ENCODE results near the gene RPL37.

Gene RPL37

DNA sequence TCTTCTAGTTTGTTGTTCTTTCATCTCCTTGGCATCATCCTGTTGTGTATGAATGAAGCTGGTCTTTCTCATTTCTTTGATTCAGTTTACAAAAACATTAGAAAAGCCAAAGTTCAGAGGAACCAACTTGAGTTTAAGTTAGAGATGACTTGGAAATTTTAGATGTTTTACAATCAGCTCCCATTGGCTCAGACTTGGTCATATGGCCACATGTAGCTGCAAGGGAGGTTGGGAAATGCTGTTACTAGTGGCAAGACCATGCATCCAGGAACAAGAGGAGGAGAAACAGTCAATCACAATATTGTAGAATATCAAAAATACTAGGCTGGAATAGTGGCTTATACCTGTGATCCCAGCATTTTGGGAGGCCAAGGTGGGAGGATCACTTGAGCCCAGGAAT is 25.7 kb upstream of the RPL37 start:
- in situ Hi-C loops (cut with HindIII; ENCODE audit: low pct_unique_long_range_greater_than_20kb, low sequenced_read_pairs): no loop called here
- no peak for DNase-seq (ENCODE audit: low read depth in 1 of 2, low spot score in 1 of 2)
- no peak for TF ChIP-seq JUND (IDR thresholded peaks at IDR 0.05; ENCODE audit: low read depth)

DNA sequence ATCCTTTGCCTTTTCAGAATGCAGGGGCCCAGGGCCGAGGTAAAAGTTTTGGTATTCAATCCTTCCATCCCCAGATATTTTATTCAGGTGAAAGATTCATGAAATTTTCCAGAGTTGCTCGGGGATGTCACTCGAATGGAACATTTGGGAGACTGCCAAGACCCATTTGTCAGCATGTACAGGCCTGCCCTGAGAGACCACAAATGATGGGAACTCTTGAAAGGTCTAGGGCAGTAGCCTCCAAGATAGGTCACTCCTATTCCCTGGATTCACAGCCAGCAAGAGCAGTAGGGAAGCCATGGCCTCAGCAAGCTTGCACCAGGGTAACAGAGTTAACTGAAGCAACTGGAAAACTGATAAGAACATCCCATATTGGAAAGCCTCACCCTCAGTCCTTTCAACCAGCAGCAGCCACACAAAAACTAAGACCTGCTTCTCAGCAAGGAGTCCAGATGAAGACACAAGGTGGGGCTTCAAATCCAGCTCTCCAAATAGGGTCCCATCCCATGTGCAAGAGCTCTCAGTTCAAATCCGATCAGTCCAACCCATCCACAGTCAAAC is 18.7 kb upstream of the RPL37 start:
- no peak for TF ChIP-seq JUND (IDR thresholded peaks at IDR 0.05; ENCODE audit: low read depth)
- DNase-seq (ENCODE audit: low read depth in 1 of 2, low spot score in 1 of 2): no peak
- in situ Hi-C loops (cut with HindIII; ENCODE audit: low pct_unique_long_range_greater_than_20kb, low sequenced_read_pairs): no loop called here

DNA sequence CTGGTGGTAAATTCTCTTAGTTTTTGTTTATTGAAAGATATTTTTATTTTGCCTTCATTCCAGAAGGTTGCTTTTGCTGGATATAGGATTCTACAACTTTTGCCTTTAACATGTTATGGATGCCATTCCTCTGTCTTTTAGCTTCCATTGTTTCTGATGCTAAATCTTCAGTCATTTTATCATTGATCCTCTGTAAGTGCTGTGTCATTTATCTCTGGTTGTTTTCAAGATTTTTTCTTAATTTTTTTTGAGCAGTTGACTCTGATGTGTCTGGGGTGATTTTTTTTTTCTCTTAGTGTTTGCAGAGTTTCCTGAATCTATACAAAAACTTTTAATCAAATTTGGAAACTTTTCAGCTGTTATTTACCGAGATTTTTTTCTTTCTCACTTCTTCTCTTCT is 12.5 kb upstream of the RPL37 start:
- no peak for TF ChIP-seq JUND (IDR thresholded peaks at IDR 0.05; ENCODE audit: low read depth)
- in situ Hi-C loops (cut with HindIII; ENCODE audit: low pct_unique_long_range_greater_than_20kb, low sequenced_read_pairs): no loop called here
- DNase-seq (ENCODE audit: low read depth in 1 of 2, low spot score in 1 of 2): no peak

DNA sequence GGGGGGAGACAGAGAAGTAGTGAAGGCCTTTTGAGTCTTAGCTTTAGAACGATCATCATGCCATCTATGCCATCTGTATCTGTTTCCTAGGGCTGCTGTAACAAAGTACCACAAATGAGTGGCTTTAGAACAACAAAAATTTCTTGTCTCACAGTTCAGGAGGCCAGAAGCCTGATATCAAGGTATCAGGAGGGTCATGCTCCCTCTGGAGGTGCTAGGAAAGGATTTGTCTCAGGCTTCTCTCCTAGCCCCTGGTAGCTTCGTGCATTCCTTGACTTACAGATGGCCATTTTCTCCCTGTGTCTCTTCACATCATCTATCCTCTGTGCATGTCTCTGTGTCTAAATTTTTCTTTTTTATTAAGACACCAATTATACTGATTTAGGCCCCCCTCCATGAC is 11.3 kb upstream of the RPL37 start:
- in situ Hi-C loops (cut with HindIII; ENCODE audit: low pct_unique_long_range_greater_than_20kb, low sequenced_read_pairs): no loop called here
- no peak for DNase-seq (ENCODE audit: low read depth in 1 of 2, low spot score in 1 of 2)
- TF ChIP-seq JUND (IDR thresholded peaks at IDR 0.05; ENCODE audit: low read depth): no peak

DNA sequence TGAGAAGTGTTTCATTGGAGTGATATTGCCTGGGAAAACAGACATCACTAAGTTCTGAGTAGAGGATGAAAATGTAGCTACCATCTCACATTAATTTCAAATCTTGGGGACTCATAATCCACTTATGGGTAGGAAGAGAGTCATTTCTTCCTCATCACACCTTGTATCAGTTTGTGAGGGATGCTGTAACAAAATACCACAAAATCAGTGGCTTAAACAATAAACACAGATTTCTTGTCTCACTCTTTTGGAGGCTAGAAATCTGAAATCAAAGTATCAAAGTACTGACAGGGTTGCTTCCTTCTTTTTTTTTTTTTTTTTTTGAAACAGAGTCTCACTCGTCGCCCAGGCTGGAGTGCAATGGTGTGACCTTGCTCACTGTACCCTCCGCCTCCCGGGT is 9.5 kb upstream of the RPL37 start:
- no peak for TF ChIP-seq JUND (IDR thresholded peaks at IDR 0.05; ENCODE audit: low read depth)
- in situ Hi-C loops (cut with HindIII; ENCODE audit: low pct_unique_long_range_greater_than_20kb, low sequenced_read_pairs): no loop called here
- no peak for DNase-seq (ENCODE audit: low read depth in 1 of 2, low spot score in 1 of 2)

DNA sequence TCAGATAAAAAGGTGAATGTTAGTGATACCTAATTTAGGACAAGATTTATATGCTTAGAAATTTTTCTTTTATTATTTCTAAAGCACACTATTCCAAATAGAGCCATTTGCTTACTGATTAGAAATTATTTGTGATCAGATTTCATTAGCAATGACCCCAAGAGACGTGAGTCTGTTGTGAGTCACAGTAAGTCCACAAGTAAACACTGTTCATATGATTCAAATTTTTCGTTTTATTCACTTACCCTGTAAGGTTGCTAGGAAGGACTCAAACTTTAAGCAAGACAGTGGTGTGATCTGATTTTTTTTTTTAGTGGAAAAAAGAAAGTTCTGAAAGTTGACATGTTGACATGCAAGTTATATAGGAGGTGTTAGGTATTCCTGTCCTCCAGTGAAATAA is 7.3 kb upstream of the RPL37 start:
- TF ChIP-seq JUND (IDR thresholded peaks at IDR 0.05; ENCODE audit: low read depth): no peak
- in situ Hi-C loops (cut with HindIII; ENCODE audit: low pct_unique_long_range_greater_than_20kb, low sequenced_read_pairs): no loop called here
- no peak for DNase-seq (ENCODE audit: low read depth in 1 of 2, low spot score in 1 of 2)

DNA sequence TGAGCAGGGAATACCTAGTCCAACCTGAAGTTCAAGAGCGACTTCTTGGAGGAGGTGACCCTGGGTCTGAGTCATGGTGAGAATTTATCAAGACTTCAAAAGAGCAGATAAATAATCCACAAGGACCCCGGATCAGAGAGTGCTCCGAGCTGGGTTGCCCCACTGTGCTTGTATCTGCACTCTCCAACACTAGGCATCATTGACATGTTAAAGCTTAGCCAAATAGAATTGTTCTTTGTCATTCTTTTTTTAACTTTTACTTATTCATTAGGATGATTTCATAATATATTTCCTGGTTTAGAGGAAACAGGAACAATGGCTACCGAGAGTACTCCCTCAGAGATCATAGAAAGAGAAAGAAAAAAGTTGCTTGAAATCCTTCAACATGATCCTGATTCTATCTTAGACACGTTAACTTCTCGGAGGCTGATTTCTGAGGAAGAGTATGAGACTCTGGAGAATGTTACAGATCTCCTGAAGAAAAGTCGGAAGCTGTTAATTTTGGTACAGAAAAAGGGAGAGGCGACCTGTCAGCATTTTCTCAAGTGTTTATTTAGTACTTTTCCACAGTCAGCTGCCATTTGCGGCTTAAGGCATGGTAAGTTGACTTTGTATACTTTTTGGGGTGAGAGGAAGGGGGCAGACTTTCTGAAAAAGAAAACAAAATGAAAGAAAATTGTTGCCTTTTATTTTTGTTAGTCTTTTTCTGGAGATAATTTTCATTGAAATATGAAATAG is 6.2 kb upstream of the RPL37 start, which contains the start of gene CARD6:
Gene CARD6, plus strand, starts transcription at position 300 of the 738 bp plus-strand sequence. Its CDS starts 16 bp downstream, at position 316.
- DNase-seq (ENCODE audit: low read depth in 1 of 2, low spot score in 1 of 2): no peak
- in situ Hi-C loops (cut with HindIII; ENCODE audit: low pct_unique_long_range_greater_than_20kb, low sequenced_read_pairs): no loop called here
- no peak for TF ChIP-seq JUND (IDR thresholded peaks at IDR 0.05; ENCODE audit: low read depth)

DNA sequence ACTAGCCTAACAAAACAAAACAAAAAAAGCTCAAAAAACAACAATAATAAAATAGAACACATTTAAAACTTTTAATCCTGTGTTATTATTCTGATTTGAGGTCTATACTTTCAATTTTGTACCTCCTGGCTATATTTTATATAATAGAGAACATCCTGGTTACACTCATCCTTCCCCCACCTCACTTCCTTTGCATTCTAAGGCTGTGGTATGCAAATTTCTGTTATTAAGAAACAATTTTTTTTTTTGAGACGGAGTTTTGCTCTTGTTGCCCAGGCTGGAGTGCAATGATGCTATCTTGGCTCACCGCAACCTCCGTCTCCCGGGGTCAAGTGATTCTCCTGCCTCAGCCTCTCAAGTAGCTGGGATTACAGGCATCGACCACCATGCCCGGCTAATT is 3.1 kb upstream of the RPL37 start:
- DNase-seq (ENCODE audit: low read depth in 1 of 2, low spot score in 1 of 2): no peak
- in situ Hi-C loops (cut with HindIII; ENCODE audit: low pct_unique_long_range_greater_than_20kb, low sequenced_read_pairs): no loop called here
- TF ChIP-seq JUND (IDR thresholded peaks at IDR 0.05; ENCODE audit: low read depth): no peak

DNA sequence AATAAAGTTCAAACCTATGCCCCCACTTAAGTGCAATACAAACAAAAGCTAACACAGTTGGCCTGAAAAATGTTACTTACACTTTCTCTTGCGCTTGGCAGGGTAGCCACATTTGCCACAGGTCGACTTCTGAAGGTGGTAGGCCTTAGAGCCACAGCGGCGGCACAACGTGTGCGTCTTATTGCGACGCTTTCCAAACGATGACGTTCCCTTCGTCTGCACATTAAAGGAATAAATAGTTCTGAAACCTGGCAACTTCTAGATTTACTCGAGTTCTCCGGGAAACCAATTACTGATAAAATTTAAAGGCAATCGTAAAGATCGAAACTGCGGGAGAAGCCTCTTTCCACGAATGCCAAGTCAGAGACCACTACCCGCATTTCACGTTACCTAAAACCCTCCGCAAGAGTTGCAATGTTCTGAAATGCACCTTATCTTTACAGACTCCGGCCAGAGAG is 602 bp downstream of the RPL37 start:
- no peak for TF ChIP-seq JUND (IDR thresholded peaks at IDR 0.05; ENCODE audit: low read depth)
- no peak for DNase-seq (ENCODE audit: low read depth in 1 of 2, low spot score in 1 of 2)
- in situ Hi-C loops (cut with HindIII; ENCODE audit: low pct_unique_long_range_greater_than_20kb, low sequenced_read_pairs): no loop called here

DNA sequence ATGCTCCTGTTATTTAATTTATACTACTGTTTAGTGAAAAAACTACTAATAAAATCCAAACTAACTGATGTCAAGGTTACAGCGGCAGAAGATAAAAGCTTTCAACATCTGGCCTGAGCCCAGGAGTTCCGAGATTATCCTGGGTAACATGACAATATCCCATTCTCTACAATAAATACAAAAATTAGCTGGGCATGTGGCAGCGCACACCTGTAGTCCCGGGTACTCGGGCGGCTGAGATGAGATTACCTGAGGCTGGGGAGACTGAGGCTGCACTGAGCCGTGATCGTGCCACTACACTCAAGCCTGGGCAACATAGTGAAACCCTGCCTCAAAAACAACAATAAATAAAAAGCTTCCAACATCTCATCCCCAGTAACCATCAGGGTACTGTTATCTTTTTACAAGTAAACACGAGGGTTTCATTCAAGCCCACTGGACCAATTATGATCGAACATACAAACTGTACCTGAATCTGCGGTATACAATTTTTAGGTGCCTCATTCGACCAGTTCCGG is 1.3 kb downstream of the RPL37 start:
- in situ Hi-C loops (cut with HindIII; ENCODE audit: low pct_unique_long_range_greater_than_20kb, low sequenced_read_pairs): no loop called here
- TF ChIP-seq JUND (IDR thresholded peaks at IDR 0.05; ENCODE audit: low read depth): no peak
- DNase-seq (ENCODE audit: low read depth in 1 of 2, low spot score in 1 of 2): no peak

DNA sequence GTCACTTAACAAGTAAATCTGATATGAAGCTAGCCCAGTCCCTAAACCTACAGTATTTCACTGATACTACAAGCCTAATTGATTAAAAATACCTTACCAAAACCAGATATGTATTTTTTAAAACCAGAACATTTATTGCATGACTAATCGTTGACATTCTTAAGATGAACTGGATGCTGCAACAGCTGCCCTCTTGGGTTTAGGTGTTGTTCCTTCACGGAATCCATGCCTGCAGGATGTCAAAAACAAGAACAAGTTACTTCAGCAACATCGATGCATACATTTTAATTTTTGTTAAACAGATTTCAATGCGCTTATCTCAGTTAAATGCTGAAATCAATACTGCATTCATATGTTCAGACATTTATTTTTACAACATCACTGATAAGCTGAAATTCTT is 2.7 kb downstream of the RPL37 start:
- no peak for DNase-seq (ENCODE audit: low read depth in 1 of 2, low spot score in 1 of 2)
- in situ Hi-C loops (cut with HindIII; ENCODE audit: low pct_unique_long_range_greater_than_20kb, low sequenced_read_pairs): no loop called here
- TF ChIP-seq JUND (IDR thresholded peaks at IDR 0.05; ENCODE audit: low read depth): no peak

DNA sequence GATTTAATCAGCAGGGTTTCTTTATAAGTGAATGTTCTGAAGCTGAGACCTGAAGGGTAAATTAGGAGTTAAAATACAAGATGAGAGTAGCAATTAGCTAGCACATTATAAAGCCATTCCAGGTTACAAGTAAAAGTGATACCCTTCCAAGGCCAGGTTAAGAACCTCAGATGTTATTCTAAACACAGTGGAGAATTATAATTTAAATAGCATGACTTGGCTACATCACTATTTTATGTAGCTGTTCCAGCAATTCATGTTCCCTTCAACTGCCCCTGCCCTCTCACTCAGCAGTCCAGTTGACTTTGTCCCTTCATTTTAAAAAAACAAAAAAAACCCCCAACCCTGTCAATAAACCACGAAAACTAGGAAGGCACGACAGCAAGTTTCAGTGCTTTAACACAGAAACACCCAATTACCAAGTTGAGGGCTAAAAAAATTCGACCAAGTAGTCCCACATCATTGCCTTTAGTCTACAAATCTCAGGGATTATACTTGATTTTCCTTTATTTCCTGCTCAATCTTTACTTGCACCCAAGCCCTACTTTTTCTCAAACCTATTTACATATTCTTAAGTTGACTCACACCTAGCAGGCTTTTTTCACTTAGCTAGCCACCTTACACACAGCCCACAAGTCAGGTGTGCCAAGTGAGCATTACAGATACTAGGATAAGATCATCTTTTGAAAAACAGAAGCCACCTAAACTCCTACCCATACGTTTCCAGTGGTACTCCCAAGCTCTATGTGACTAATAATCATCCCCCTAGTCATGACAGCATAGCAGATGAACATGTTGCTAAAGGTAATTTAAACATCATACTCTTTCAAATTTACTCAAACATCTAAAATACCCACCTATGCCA is 3.4 kb downstream of the RPL37 start:
- 0 out of 2 replicates have a peak, but pooled peaks have one; percentile 28 for TF ChIP-seq JUND (IDR thresholded peaks at IDR 0.05; ENCODE audit: low read depth)
- DNase-seq (ENCODE audit: low read depth in 1 of 2, low spot score in 1 of 2): no peak
- in situ Hi-C loops (cut with HindIII; ENCODE audit: low pct_unique_long_range_greater_than_20kb, low sequenced_read_pairs): no loop called here

All from T47D (cell line).